Osteocyte (in vitro differentiated cells): ENCODE measurements around the gene RPS6KA1. TPM values are rescaled to one million over a fixed set of nuclear protein-coding genes. Genes with fewer than 3 reads are reported as not detected.
A peak's percentile ranks its signal among the peaks of the same experiment; 100 is the strongest.

Experiments used
- DNase-seq: peaks from one replicate; pipeline ENCODE4 v3.0.0; 2021; ENCODE audit warnings: mixed read lengths; ENCODE audit not compliant: unreplicated experiment; ENCODE audit errors: extremely low spot score
- H3K27ac Mint-ChIP-seq: one replicate; pipeline ENCODE4 v1.8.0; 2021; ENCODE audit warnings: mild to moderate bottlenecking, mixed read lengths; ENCODE audit not compliant: unreplicated experiment
- H3K27me3 Mint-ChIP-seq: one replicate; pipeline ENCODE4 v1.8.0; 2021; ENCODE audit warnings: mixed read lengths; ENCODE audit not compliant: unreplicated experiment
- H3K36me3 Mint-ChIP-seq: one replicate; pipeline ENCODE4 v1.8.0; 2021; ENCODE audit warnings: mixed read lengths; ENCODE audit not compliant: unreplicated experiment
- H3K4me1 Mint-ChIP-seq: one replicate; pipeline ENCODE4 v1.8.0; 2021; ENCODE audit warnings: mixed read lengths; ENCODE audit not compliant: unreplicated experiment
- H3K4me3 Mint-ChIP-seq: one replicate; pipeline ENCODE4 v1.8.0; 2021; ENCODE audit warnings: mild to moderate bottlenecking, moderate library complexity, mixed read lengths; ENCODE audit not compliant: unreplicated experiment
- H3K9me3 Mint-ChIP-seq: one replicate; pipeline ENCODE4 v1.8.0; 2021; ENCODE audit warnings: mixed read lengths; ENCODE audit not compliant: unreplicated experiment
- CTCF ChIP-seq: fragments of 200-600 bp; sonication (generic); IDR thresholded peaks from 2 replicates; pipeline ENCODE4 v1.5.0; 2021; ENCODE audit warnings: antibody characterized with exemption, mild to moderate bottlenecking, moderate library complexity
- total RNA-seq: library from RNA; stranded (reverse); gene quantifications from 2 replicates; pipeline ENCODE4 v1.2.1, GENCODE V29; 2021

Gene RPS6KA1
- total RNA-seq, 1 donor from 2014 or later: 4.4 TPM

GRCh38 chr1:26522073-26522472 lies 7.5 kb upstream of the RPS6KA1 start:
- no peak for TF ChIP-seq CTCF
- Mint-ChIP-seq H3K27me3 (peaks cover 23% of the 10 kb centered on the region), H3K9me3 (no peaks in the 10 kb centered on the region), H3K36me3 (no peaks in the 10 kb centered on the region), H3K27ac (no peak overlapping the region), H3K4me3 (no peak overlapping the region), H3K4me1 (no peaks in the 10 kb centered on the region)
- DNase-seq: no peak

GRCh38 chr1:26524181-26524580 lies 5.4 kb upstream of the RPS6KA1 start:
- TF ChIP-seq CTCF: no peak
- peaks cover 18% of the 10 kb centered on the region for H3K27me3 Mint-ChIP-seq
- no peak overlapping the region for H3K4me3 Mint-ChIP-seq
- no peaks in the 10 kb centered on the region for H3K9me3 Mint-ChIP-seq
- peaks cover 2% of the 10 kb centered on the region for H3K4me1 Mint-ChIP-seq
- DNase-seq: no peak
- H3K36me3 Mint-ChIP-seq: no peaks in the 10 kb centered on the region
- no peak overlapping the region for H3K27ac Mint-ChIP-seq

- Mint-ChIP-seq H3K27ac (no peak overlapping the region), H3K27me3 (peaks cover 18% of the 10 kb centered on the region), H3K4me1 (peaks cover 7% of the 10 kb centered on the region), H3K4me3 (no peak overlapping the region), H3K36me3 (no peaks in the 10 kb centered on the region), H3K9me3 (no peaks in the 10 kb centered on the region)
- no peak for DNase-seq
- no peak for TF ChIP-seq CTCF
These were observed 3.3 kb upstream of the RPS6KA1 start for GRCh38 chr1:26526287-26526686.

GRCh38 chr1:26529405-26529654 lies 231 bp upstream of the RPS6KA1 start:
- Mint-ChIP-seq H3K9me3 (no peaks in the 10 kb centered on the region), H3K36me3 (no peaks in the 10 kb centered on the region)

GRCh38 chr1:26530410-26530894 lies 891 bp downstream of the RPS6KA1 start:
- Mint-ChIP-seq H3K4me3 (peak overlapping the region; percentile 73), H3K4me1 (peaks cover 7% of the 10 kb centered on the region), H3K27ac (no peak overlapping the region), H3K9me3 (no peaks in the 10 kb centered on the region), H3K36me3 (no peaks in the 10 kb centered on the region), H3K27me3 (no peaks in the 10 kb centered on the region)
- TF ChIP-seq CTCF: no peak
- DNase-seq: no peak

More at GRCh38 chr1:26529405-26529654, 231 bp upstream of the RPS6KA1 start:
- Mint-ChIP-seq H3K27me3 (peaks cover 8% of the 10 kb centered on the region), H3K4me1 (peaks cover 7% of the 10 kb centered on the region), H3K27ac (peak overlapping the region; percentile 25), H3K4me3 (peak overlapping the region; percentile 79)
- DNase-seq: no peak
- no peak for TF ChIP-seq CTCF
